Skeletal muscle tissue (tissue), 4 donors: Measurements from ENCODE around the gene APELA. TPM values are rescaled to one million over a fixed set of nuclear protein-coding genes. Genes with fewer than 3 reads are reported as not detected.
"Not testable (repeated sequence)": the region's sequence is repeated elsewhere in the genome, so short reads cannot be mapped to it uniquely, and the experiment has no call there.

ENCODE experiments used
- H3K27ac ChIP-seq: one replicate; pipeline ENCODE4 v1.7.0; 2013; ENCODE audit warnings: mild to moderate bottlenecking, low read depth, low read length, inconsistent platforms
- H3K27me3 ChIP-seq, 3 donors: one replicate each; pipeline ENCODE4 v1.7.0; 2013; ENCODE audit warnings: low read length in 3 of 3; ENCODE audit not compliant: control insufficient read depth in 3 of 3, insufficient read depth in 3 of 3
- H3K36me3 ChIP-seq, 3 donors: one replicate each; pipeline ENCODE4 v1.7.0; 2013; ENCODE audit warnings: low read length in 3 of 3; ENCODE audit not compliant: control insufficient read depth in 3 of 3, insufficient read depth in 3 of 3
- H3K4me1 ChIP-seq, 3 donors: one replicate each; pipeline ENCODE4 v1.7.0; 2013; ENCODE audit warnings: low read length in 3 of 3, mild to moderate bottlenecking in 3 of 3; ENCODE audit not compliant: control insufficient read depth in 3 of 3, insufficient read depth in 3 of 3
- H3K4me3 ChIP-seq, 3 donors: one replicate each; pipeline ENCODE4 v1.7.0; 2013; ENCODE audit warnings: low read length in 3 of 3
- H3K9ac ChIP-seq, 3 donors: one replicate each; pipeline ENCODE4 v1.7.0; 2013; ENCODE audit warnings: low read length in 3 of 3, mild to moderate bottlenecking in 3 of 3, moderate library complexity in 2 of 3, low read depth in 1 of 3
- H3K9me3 ChIP-seq, 3 donors: one replicate each; pipeline ENCODE4 v1.7.0; 2013; ENCODE audit warnings: low read length in 3 of 3; ENCODE audit not compliant: control insufficient read depth in 3 of 3
- total RNA-seq: library from RNA; depleted of rRNA; stranded (reverse); fragments of >200 nt; gene quantifications from one replicate; pipeline ENCODE4 v1.2.3, GENCODE V29; 2014
- donor health status: Osteomylitis.

The APELA gene
- total RNA-seq, 1 donor from 2014 or later = not detected

DNA sequence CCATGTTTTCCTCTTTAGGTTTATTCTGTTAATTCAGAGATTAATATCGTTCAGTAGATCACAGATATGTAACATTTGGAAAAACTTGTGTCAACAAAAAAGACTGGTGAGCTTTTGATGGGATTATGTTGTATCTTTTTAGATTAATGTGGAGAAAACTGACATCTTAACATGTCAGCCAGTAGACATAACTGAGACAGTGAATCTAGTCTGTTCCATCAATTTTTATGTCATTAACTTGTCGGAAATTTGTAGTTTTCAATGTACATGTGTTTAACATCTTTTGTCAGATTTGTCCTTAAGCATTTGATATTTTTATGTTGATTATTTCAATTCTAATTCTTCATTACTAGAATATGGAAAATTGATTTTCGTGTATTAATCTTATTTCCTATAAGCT lies 42.0 kb downstream of the APELA start:
- H3K27me3 ChIP-seq = no peaks in the 10 kb centered on the region
- H3K36me3 ChIP-seq = no peaks in the 10 kb centered on the region
- H3K9ac ChIP-seq = no peak overlapping the region
- H3K4me3 ChIP-seq = no peak overlapping the region
- H3K9me3 ChIP-seq = no peaks in the 10 kb centered on the region
- H3K27ac ChIP-seq = no peak overlapping the region
- H3K4me1 ChIP-seq = no peaks in the 10 kb centered on the region

- Histone ChIP-seq H3K36me3 (no peaks in the 10 kb centered on the region), H3K9me3 (no peaks in the 10 kb centered on the region), H3K4me1 (no peaks in the 10 kb centered on the region), H3K27me3 (no peaks in the 10 kb centered on the region), H3K4me3 (no peak overlapping the region), H3K27ac (no peak overlapping the region), H3K9ac (no peak overlapping the region)
Observed at GRCh38 chr4:164924670-164925238, 47.8 kb downstream of the APELA start.

DNA sequence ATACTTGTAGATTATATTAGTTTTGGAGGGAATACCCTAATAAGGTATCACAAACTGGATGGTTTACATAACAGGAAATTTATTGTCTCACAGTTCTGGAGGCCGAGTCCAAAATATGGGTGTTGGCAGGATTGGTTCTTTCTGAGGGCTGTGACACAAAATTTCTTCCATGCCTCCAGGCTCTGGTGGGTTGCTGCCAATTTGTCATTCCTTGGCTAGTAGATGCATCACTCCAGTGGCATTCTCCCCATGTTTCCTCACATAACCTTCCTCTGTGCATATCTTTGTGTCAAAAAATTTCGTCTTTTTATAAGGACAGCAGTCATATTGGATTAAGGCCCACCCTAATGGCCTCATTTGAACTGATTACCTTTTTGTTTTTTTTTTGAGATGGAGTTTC lies 49.3 kb downstream of the APELA start:
- no peaks in the 10 kb centered on the region for H3K36me3 ChIP-seq
- no peak overlapping the region for H3K4me3 ChIP-seq
- no peaks in the 10 kb centered on the region for H3K27me3 ChIP-seq
- H3K4me1 ChIP-seq = no peaks in the 10 kb centered on the region
- no peak overlapping the region for H3K9ac ChIP-seq
- H3K27ac ChIP-seq = no peak overlapping the region
- peaks cover 0 to 2% (median 0%) of the 10 kb centered on the region in 3 donors for H3K9me3 ChIP-seq

DNA sequence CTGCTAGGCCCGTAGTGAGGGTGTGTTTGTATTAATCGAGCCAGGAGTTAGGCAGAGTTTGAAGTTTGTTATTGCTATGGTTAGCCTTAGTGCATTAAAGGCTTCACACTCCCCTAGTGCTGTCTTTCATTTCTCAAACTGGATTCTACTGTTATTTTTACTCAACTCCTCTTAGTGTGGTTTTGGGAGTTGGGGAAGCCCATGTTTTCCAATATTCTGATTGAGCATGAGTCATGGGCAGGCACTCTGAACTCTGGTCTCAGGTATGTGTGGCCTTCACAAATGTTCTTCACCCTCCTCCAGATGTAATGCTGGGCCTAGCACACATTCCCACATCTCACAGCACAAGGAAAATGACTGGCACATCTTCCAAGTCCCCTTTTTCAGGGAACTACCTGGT lies 50.1 kb downstream of the APELA start:
- H3K27me3 ChIP-seq, H3K9ac ChIP-seq, H3K4me1 ChIP-seq, H3K36me3 ChIP-seq, H3K4me3 ChIP-seq, H3K27ac ChIP-seq, H3K9me3 ChIP-seq: not testable (repeated sequence)

DNA sequence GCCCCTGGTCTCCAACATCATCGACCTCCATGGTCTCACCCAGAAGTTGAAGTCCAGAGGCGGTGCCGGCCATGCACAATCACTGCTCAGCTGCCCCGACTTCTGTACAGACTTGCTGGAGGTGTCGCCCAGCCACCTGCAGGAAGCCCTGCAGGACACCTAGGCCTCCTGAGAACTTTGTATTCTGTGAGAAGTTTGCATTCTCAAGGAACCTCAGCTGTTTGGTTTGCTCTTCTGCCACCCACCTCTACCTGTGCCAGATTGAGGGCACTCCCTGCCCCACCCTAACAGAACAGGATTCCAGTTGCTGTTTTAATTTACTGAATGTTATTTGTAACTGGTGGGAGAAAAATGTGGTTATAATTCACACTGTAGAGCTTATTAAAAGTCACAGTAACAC lies 53.7 kb downstream of the APELA start:
- H3K4me1 ChIP-seq = no peaks in the 10 kb centered on the region
- peaks cover 0 to 2% (median 0%) of the 10 kb centered on the region in 3 donors for H3K9me3 ChIP-seq
- H3K27me3 ChIP-seq = no peaks in the 10 kb centered on the region
- no peak overlapping the region for H3K27ac ChIP-seq
- no peaks in the 10 kb centered on the region for H3K36me3 ChIP-seq
- H3K4me3 ChIP-seq = no peak overlapping the region
- H3K9ac ChIP-seq = no peak overlapping the region

GRCh38 chr4:164931551-164932324 lies 54.8 kb downstream of the APELA start:
- H3K9me3 ChIP-seq = peaks cover 0 to 2% (median 0%) of the 10 kb centered on the region in 3 donors
- no peaks in the 10 kb centered on the region for H3K4me1 ChIP-seq
- no peak overlapping the region for H3K9ac ChIP-seq
- H3K36me3 ChIP-seq = no peaks in the 10 kb centered on the region
- no peaks in the 10 kb centered on the region for H3K27me3 ChIP-seq
- H3K4me3 ChIP-seq = no peak overlapping the region
- no peak overlapping the region for H3K27ac ChIP-seq

GRCh38 chr4:164933244-164933643 lies 56.3 kb downstream of the APELA start:
- Histone ChIP-seq H3K4me3 (no peak overlapping the region), H3K4me1 (no peaks in the 10 kb centered on the region), H3K27ac (no peak overlapping the region), H3K27me3 (peaks cover 0 to 3% (median 0%) of the 10 kb centered on the region in 3 donors), H3K9ac (no peak overlapping the region), H3K36me3 (no peaks in the 10 kb centered on the region), H3K9me3 (peaks cover 0 to 2% (median 0%) of the 10 kb centered on the region in 3 donors)

GRCh38 chr4:164935363-164935762 lies 58.4 kb downstream of the APELA start:
- Histone ChIP-seq H3K27ac (no peak overlapping the region), H3K9ac (no peak overlapping the region), H3K36me3 (no peaks in the 10 kb centered on the region), H3K27me3 (peaks cover 0 to 3% (median 0%) of the 10 kb centered on the region in 3 donors), H3K9me3 (peaks cover 0 to 2% (median 0%) of the 10 kb centered on the region in 3 donors), H3K4me3 (no peak overlapping the region), H3K4me1 (no peaks in the 10 kb centered on the region)

DNA sequence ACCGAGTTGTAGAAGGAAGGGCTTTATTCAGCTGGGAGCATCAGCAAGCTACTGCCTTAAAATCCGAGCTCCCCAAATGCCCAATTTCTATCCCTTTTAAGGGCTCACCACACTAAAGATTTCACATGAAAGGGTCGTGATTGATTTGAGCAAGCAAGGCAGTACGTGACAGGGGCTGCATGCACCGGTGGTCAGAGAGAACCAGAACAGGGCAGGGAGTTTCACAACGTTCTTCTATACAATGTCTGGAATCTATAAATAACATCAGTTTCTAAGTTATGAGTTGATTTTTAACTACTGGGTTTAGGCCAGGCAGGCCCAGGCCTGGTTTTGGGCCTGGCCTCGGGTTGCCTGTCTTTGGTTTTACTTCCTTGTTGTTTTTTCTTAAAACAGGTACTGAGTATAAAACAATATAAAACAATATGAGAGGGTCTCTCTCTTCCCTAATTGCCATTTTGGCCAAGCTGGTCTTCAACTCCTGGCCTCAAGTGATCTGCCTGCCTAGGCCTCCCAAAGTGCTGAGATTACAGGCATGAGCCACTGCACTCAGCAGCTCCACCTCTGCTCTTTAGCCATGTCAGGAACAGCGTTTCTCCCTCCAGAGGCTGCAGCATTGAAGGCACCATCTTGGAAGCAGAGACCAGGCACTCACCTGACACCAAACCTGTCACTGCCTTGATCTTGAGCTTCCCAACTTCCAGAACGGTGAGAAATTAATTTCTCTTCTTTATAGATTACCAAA lies 59.1 kb downstream of the APELA start:
- not testable (repeated sequence) for H3K9me3 ChIP-seq, H3K4me3 ChIP-seq, H3K9ac ChIP-seq, H3K27me3 ChIP-seq, H3K27ac ChIP-seq, H3K36me3 ChIP-seq, H3K4me1 ChIP-seq
